ENCODE data around the gene SH3PXD2A. TPM values are rescaled to one million over a fixed set of nuclear protein-coding genes. Genes with fewer than 3 reads are reported as not detected.

SH3PXD2A gene
- total and polyA plus RNA-seq, 9 of the 15 experiments (the other 6 are each of a cell fraction or from before 2014, with no cell fraction given) = 0.41 to 9.3 (median 2.5) TPM

- Histone ChIP-seq H3K36me3 (ENCODE audit: control insufficient read depth, insufficient read depth, low read length) (0 out of 3 replicates have a peak, but pooled peaks cover 2% of the 10 kb centered on the region), H3K9ac (ENCODE audit: insufficient read depth in 1 of 2, low read depth in 2 of 2, low read length in 2 of 2) (no peak overlapping the region), H3K9me1 (ENCODE audit: control insufficient read depth, insufficient read depth, low read length) (no peaks in the 10 kb centered on the region), H3K79me2 (ENCODE audit: control insufficient read depth, insufficient read depth, low read length) (no peaks in the 10 kb centered on the region), H4K20me1 (replicated peaks; ENCODE audit: control insufficient read depth, insufficient read depth, low read length) (no peaks in the 10 kb centered on the region), H3K27me3 (ENCODE audit: control insufficient read depth in 2 of 2, insufficient read depth in 2 of 2, low read length in 2 of 2) (no peaks in the 10 kb centered on the region), H3K4me2 (ENCODE audit: insufficient read depth, low read length) (no peak overlapping the region), H3K9me3 (replicated peaks; ENCODE audit: control insufficient read depth, insufficient read depth, low read depth, low read length) (no peaks in the 10 kb centered on the region), H3K27ac (ENCODE audit: extremely low read depth, low read depth, low read length) (no peak overlapping the region), H2AFZ (ENCODE audit: low read depth, low read length) (no peak overlapping the region), H3K4me3 (no peak overlapping the region), H3K4me1 (replicated peaks in 1 of 2; ENCODE audit: control insufficient read depth in 2 of 2, insufficient read depth in 2 of 2, low read length in 2 of 2) (no peaks in the 10 kb centered on the region)
- FAIRE-seq = no peak
- ChIA-PET CTCF (ENCODE audit: low intra/inter-chr PET ratio) (no interaction called here), POLR2A (no interaction called here)
- no peak for DNase-seq (ENCODE audit: extremely low read depth in 1 of 4, low spot score in 3 of 4)
- no peak for ATAC-seq
- 72% methylated on average over 6 of the region's 9 CpGs for WGBS (ENCODE audit: insufficient coverage, low coverage, missing lambda C conversion rate)
- BruUV-seq (replicated peaks) = no TSS peak
- in situ Hi-C loops (cut with MboI) = no loop called here
- TF ChIP-seq USF2 (CRISPR knock-in tag; IDR thresholded peaks at IDR 0.05) = no peak
- no peak for TF ChIP-seq ZNF830 (CRISPR knock-in tag; IDR thresholded peaks at IDR 0.05)
- intact Hi-C loops (cut with micrococcal nuclease) = no loop called here
Observed at GRCh38 chr10:103879409-103879808, 24.0 kb upstream of the SH3PXD2A start.

DNA sequence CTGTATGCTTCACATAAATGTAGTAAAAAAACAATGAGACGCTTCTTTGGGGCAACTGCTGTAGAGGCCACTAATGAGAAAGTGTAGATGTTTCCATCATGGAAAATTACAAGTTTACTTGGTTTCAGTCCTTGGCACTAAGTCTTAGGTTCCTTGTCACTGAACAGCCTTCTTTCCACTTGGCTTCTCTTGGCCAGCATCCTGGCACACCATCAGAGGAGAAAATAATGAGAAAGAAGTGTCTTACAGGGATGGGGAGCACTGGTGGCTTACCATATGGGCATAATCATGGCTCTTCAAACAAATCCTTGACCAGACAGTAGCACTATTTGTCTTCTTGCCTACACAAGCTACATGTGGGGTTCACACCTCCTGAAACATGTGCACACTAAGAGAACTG is 22.5 kb upstream of the SH3PXD2A start:
- Histone ChIP-seq H3K9me1 (ENCODE audit: control insufficient read depth, insufficient read depth, low read length) (no peaks in the 10 kb centered on the region), H3K79me2 (ENCODE audit: control insufficient read depth, insufficient read depth, low read length) (no peaks in the 10 kb centered on the region), H3K27ac (ENCODE audit: extremely low read depth, low read depth, low read length) (no peak overlapping the region), H3K9ac (ENCODE audit: insufficient read depth in 1 of 2, low read depth in 2 of 2, low read length in 2 of 2) (no peak overlapping the region), H3K4me2 (ENCODE audit: insufficient read depth, low read length) (no peak overlapping the region), H3K36me3 (ENCODE audit: control insufficient read depth, insufficient read depth, low read length) (0 out of 3 replicates have a peak, but pooled peaks cover 2% of the 10 kb centered on the region), H2AFZ (ENCODE audit: low read depth, low read length) (no peak overlapping the region), H3K4me3 (no peak overlapping the region), H3K9me3 (replicated peaks; ENCODE audit: control insufficient read depth, insufficient read depth, low read depth, low read length) (no peaks in the 10 kb centered on the region), H3K4me1 (replicated peaks in 1 of 2; ENCODE audit: control insufficient read depth in 2 of 2, insufficient read depth in 2 of 2, low read length in 2 of 2) (no peaks in the 10 kb centered on the region), H4K20me1 (replicated peaks; ENCODE audit: control insufficient read depth, insufficient read depth, low read length) (no peaks in the 10 kb centered on the region), H3K27me3 (ENCODE audit: control insufficient read depth in 2 of 2, insufficient read depth in 2 of 2, low read length in 2 of 2) (peaks cover 0 to 9% of the 10 kb centered on the region in 2 experiments; a peak in 1 of 5 replicates)
- intact Hi-C loops (cut with micrococcal nuclease) = no loop called here
- DNase-seq (ENCODE audit: extremely low read depth in 1 of 4, low spot score in 3 of 4) (no peak), ATAC-seq (no peak), FAIRE-seq (no peak)
- 60% methylated on average over 1 of the region's 1 CpG for WGBS (ENCODE audit: insufficient coverage, low coverage, missing lambda C conversion rate)
- ChIA-PET CTCF (ENCODE audit: low intra/inter-chr PET ratio) (no interaction called here), POLR2A (no interaction called here)
- no TSS peak for BruUV-seq (replicated peaks)
- in situ Hi-C loops (cut with MboI) = no loop called here
- TF ChIP-seq PCBP2 (IDR thresholded peaks at IDR 0.05; ENCODE audit: low read depth, low read length, poor library complexity, severe bottlenecking) (no peak), NCOR1 (IDR thresholded peaks at IDR 0.05) (no peak), PTBP1 (IDR thresholded peaks at IDR 0.05; ENCODE audit: low read depth, low read length) (no peak), CEBPG (CRISPR knock-in tag; IDR thresholded peaks at IDR 0.05) (no peak), CEBPG (tag; conservative IDR thresholded peaks at IDR 0.05 in 1 of 2, IDR thresholded peaks at IDR 0.05 in 1 of 2) (no peak), KHSRP (IDR thresholded peaks at IDR 0.05) (no peak), GABPB1 (CRISPR knock-in tag; IDR thresholded peaks at IDR 0.05) (no peak), PRPF4 (IDR thresholded peaks at IDR 0.05; ENCODE audit: insufficient read depth, low read depth, low read length, poor library complexity, severe bottlenecking) (no peak), ZHX1 (conservative IDR thresholded peaks at IDR 0.05; ENCODE audit: low read length) (no peak), CXXC5 (CRISPR knock-in tag; IDR thresholded peaks at IDR 0.05) (no peak), PTTG1 (tag; IDR thresholded peaks at IDR 0.05; ENCODE audit: low read depth) (no peak), BRCA1 (IDR thresholded peaks at IDR 0.05) (no peak), BRCA1 (CRISPR knock-in tag; IDR thresholded peaks at IDR 0.05) (no peak), MCM3 (IDR thresholded peaks at IDR 0.05) (no peak)

Measured in K562 (cell line).